Esophagus squamous epithelium (tissue), 4 donors: ENCODE results near the gene SIRPA.

ENCODE experiments used
- CTCF ChIP-seq, 6 experiments: fragments of 450-650 bp in 4 of 6; fragments of 200-600 bp in 2 of 6; sonication (generic) in 2 of 6; IDR thresholded peaks; one replicate each; pipeline ENCODE4 v1.5.1; 2016 to 2019; ENCODE audit warnings: antibody characterized with exemption in 6 of 6, mild to moderate bottlenecking in 4 of 6, moderate library complexity in 4 of 6
- POLR2A ChIP-seq, 4 donors: fragments of 450-650 bp; IDR thresholded peaks; one replicate each; pipeline ENCODE4 v1.6.1; 2017; ENCODE audit warnings: antibody characterized with exemption in 4 of 4, mild to moderate bottlenecking in 4 of 4, moderate library complexity in 3 of 4

GRCh38 chr20:1983301-1983700, 88.1 kb downstream of the SIRPA start:
- TF ChIP-seq CTCF (IDR thresholded peaks at IDR 0.05) (no peak), POLR2A (IDR thresholded peaks at IDR 0.05) (no peak)
